Measurements from ENCODE around the gene ZNF548.

ZNF548 gene

GRCh38 chr19:57395710-57396109 lies 6.1 kb downstream of the ZNF548 start:
- no peak for DNase-seq (ENCODE audit: low spot score)
- no peak for TF ChIP-seq CTCF (IDR thresholded peaks at IDR 0.05; ENCODE audit: extremely low read depth, insufficient read depth, missing control alignments)
- in situ Hi-C loops (cut with MboI; ENCODE audit: low pct_unique_long_range_greater_than_20kb, low sequenced_read_pairs, unreplicated experiment), result no loop called here

DNA sequence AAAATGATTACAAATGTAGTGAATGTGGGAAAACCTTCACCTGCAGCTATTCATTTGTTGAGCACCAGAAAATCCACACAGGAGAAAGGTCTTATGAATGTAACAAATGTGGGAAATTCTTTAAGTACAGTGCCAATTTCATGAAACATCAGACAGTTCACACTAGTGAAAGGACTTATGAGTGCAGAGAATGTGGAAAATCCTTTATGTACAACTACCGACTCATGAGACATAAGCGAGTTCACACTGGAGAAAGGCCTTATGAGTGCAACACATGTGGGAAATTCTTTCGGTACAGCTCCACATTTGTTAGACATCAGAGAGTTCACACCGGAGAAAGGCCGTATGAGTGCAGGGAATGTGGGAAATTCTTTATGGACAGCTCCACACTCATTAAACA lies 9.2 kb downstream of the ZNF548 start:
- no peak for DNase-seq (ENCODE audit: low spot score)
- in situ Hi-C loops (cut with MboI; ENCODE audit: low pct_unique_long_range_greater_than_20kb, low sequenced_read_pairs, unreplicated experiment), result no loop called here
- TF ChIP-seq CTCF (IDR thresholded peaks at IDR 0.05; ENCODE audit: extremely low read depth, insufficient read depth, missing control alignments), result no peak

- TF ChIP-seq CTCF (IDR thresholded peaks at IDR 0.05; ENCODE audit: extremely low read depth, insufficient read depth, missing control alignments), result no peak
- no peak for DNase-seq (ENCODE audit: low spot score)
- in situ Hi-C loops (cut with MboI; ENCODE audit: low pct_unique_long_range_greater_than_20kb, low sequenced_read_pairs, unreplicated experiment), result no loop called here
Observed at GRCh38 chr19:57403737-57404563, 14.3 kb downstream of the ZNF548 start.

- TF ChIP-seq CTCF (IDR thresholded peaks at IDR 0.05; ENCODE audit: extremely low read depth, insufficient read depth, missing control alignments), result peak; percentile 93
- in situ Hi-C loops (cut with MboI; ENCODE audit: low pct_unique_long_range_greater_than_20kb, low sequenced_read_pairs, unreplicated experiment), result no loop called here
- peak; percentile 78 for DNase-seq (ENCODE audit: low spot score)
Observed at GRCh38 chr19:57406516-57407123, 17.0 kb downstream of the ZNF548 start.

- no peak for TF ChIP-seq CTCF (IDR thresholded peaks at IDR 0.05; ENCODE audit: extremely low read depth, insufficient read depth, missing control alignments)
- in situ Hi-C loops (cut with MboI; ENCODE audit: low pct_unique_long_range_greater_than_20kb, low sequenced_read_pairs, unreplicated experiment), result no loop called here
- peak; percentile 93 for DNase-seq (ENCODE audit: low spot score)
Observed at GRCh38 chr19:57410877-57411671, 21.4 kb downstream of the ZNF548 start, which contains the start of gene ZNF17. Gene ZNF17 (plus strand): TSS chr19:57411161. CDS start chr19:57413616, 2,455 bp downstream.

GRCh38 chr19:57419439-57419838 lies 29.8 kb downstream of the ZNF548 start:
- no peak for DNase-seq (ENCODE audit: low spot score)
- TF ChIP-seq CTCF (IDR thresholded peaks at IDR 0.05; ENCODE audit: extremely low read depth, insufficient read depth, missing control alignments), result no peak
- in situ Hi-C loops (cut with MboI; ENCODE audit: low pct_unique_long_range_greater_than_20kb, low sequenced_read_pairs, unreplicated experiment), result no loop called here

Data from GM13977 (cell line).